ENCODE results near the gene MTMR10.

DNA sequence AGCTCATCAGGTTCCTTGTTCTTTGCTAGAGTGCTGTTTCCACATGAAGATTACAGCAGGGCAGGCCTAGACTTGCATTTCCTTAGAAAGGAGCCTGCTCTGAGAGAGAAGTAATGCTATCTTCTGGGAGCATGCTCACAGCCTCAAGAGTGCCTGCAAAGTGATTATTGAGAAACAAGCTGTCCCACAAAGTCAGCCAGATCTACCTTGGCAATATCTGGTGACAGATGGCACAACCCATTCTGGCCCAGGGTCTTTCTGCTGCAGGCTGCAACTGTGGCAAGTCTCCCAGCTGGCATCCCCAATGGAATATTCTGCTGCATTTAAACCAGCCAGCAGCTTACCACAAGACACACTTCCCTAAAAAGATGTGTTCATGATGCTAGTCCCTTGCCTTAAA is 29.3 kb downstream of the MTMR10 start:
- TF ChIP-seq, protein P1, sequence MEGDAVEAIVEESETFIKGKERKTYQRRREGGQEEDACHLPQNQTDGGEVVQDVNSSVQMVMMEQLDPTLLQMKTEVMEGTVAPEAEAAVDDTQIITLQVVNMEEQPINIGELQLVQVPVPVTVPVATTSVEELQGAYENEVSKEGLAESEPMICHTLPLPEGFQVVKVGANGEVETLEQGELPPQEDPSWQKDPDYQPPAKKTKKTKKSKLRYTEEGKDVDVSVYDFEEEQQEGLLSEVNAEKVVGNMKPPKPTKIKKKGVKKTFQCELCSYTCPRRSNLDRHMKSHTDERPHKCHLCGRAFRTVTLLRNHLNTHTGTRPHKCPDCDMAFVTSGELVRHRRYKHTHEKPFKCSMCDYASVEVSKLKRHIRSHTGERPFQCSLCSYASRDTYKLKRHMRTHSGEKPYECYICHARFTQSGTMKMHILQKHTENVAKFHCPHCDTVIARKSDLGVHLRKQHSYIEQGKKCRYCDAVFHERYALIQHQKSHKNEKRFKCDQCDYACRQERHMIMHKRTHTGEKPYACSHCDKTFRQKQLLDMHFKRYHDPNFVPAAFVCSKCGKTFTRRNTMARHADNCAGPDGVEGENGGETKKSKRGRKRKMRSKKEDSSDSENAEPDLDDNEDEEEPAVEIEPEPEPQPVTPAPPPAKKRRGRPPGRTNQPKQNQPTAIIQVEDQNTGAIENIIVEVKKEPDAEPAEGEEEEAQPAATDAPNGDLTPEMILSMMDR (IDR thresholded peaks at IDR 0.05; ENCODE audit: extremely low read depth in 1 of 2, insufficient read depth in 1 of 2, low read depth in 1 of 2, low read length in 2 of 2), result no peak
- TF ChIP-seq EZH2 (IDR thresholded peaks at IDR 0.05; ENCODE audit: borderline replicate concordance, low read depth, low read length, severe bottlenecking) (no peak), POLR2AphosphoS5 (IDR thresholded peaks at IDR 0.05; ENCODE audit: insufficient read depth, low read depth, low read length) (no peak), MAX (IDR thresholded peaks at IDR 0.05; ENCODE audit: insufficient read depth, insufficient read length) (no peak), POLR2A (IDR thresholded peaks at IDR 0.05; ENCODE audit: low read depth, low read length) (no peak)
